Chondrocyte (in vitro differentiated cells): Measurements from ENCODE around the gene IFT122. TPM values are rescaled to one million over a fixed set of nuclear protein-coding genes. Genes with fewer than 3 reads are reported as not detected.

Source experiments
- DNase-seq: peaks from one replicate; pipeline ENCODE4 v3.0.0; 2021; ENCODE audit warnings: mixed read lengths, low spot score
- H3K27ac Mint-ChIP-seq: one replicate; pipeline ENCODE4 v1.8.0; 2021; ENCODE audit warnings: mild to moderate bottlenecking, moderate library complexity, mixed read lengths; ENCODE audit not compliant: unreplicated experiment
- H3K27me3 Mint-ChIP-seq: 2 replicates; pipeline ENCODE4 v1.8.0; 2021; ENCODE audit warnings: low read depth, mixed read lengths
- H3K36me3 Mint-ChIP-seq: 2 replicates; pipeline ENCODE4 v1.8.0; 2021; ENCODE audit warnings: low read depth, mixed read lengths
- H3K4me1 Mint-ChIP-seq: 2 replicates; pipeline ENCODE4 v1.8.0; 2021; ENCODE audit warnings: low read depth, mild to moderate bottlenecking, mixed read lengths
- H3K4me3 Mint-ChIP-seq: one replicate; pipeline ENCODE4 v1.8.0; 2021; ENCODE audit warnings: mild to moderate bottlenecking, moderate library complexity, mixed read lengths; ENCODE audit not compliant: unreplicated experiment
- H3K9me3 Mint-ChIP-seq: 2 replicates; pipeline ENCODE4 v1.8.0; 2021; ENCODE audit warnings: low read depth, mixed read lengths
- total RNA-seq: library from RNA; stranded (reverse); gene quantifications from 3 replicates; pipeline ENCODE4 v1.2.1, GENCODE V29; 2021
- TF ChIP-seq, protein P1 (sequence below): fragments of 200-600 bp; sonication (generic); IDR thresholded peaks from 2 replicates; pipeline ENCODE4 v1.5.0; 2021; ENCODE audit warnings: antibody characterized with exemption, mild to moderate bottlenecking, moderate library complexity

The IFT122 gene
- total RNA-seq, 1 donor from 2014 or later, result 16.2 TPM

DNA sequence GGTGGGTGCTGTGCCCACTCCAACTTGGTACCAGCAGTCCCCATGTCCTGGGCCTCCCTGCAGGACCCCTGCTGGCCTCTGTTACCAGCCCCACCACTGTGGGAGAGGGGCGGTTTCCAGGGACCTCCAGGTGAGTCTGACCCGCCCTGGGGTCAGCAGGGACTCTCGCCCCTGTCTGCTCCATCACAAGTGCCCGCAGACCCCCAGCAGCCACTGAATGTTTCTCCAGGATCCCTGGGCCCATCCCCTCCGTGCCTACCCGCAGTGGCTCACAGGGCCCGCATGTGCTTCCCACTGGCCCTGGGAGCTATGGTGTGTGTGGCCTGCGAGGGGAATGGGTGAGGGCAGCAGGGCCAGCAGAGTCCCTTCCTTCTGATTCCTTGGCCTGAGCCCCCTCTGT, 78.6 kb downstream of the IFT122 start:
- H3K4me1 Mint-ChIP-seq, result peaks cover 3% of the 10 kb centered on the region
- H3K9me3 Mint-ChIP-seq, result no peaks in the 10 kb centered on the region
- no peak for DNase-seq
- no peak overlapping the region for H3K27ac Mint-ChIP-seq
- H3K36me3 Mint-ChIP-seq, result peaks cover 12% of the 10 kb centered on the region
- TF ChIP-seq, protein P1, sequence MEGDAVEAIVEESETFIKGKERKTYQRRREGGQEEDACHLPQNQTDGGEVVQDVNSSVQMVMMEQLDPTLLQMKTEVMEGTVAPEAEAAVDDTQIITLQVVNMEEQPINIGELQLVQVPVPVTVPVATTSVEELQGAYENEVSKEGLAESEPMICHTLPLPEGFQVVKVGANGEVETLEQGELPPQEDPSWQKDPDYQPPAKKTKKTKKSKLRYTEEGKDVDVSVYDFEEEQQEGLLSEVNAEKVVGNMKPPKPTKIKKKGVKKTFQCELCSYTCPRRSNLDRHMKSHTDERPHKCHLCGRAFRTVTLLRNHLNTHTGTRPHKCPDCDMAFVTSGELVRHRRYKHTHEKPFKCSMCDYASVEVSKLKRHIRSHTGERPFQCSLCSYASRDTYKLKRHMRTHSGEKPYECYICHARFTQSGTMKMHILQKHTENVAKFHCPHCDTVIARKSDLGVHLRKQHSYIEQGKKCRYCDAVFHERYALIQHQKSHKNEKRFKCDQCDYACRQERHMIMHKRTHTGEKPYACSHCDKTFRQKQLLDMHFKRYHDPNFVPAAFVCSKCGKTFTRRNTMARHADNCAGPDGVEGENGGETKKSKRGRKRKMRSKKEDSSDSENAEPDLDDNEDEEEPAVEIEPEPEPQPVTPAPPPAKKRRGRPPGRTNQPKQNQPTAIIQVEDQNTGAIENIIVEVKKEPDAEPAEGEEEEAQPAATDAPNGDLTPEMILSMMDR, result no peak
- H3K27me3 Mint-ChIP-seq, result no peaks in the 10 kb centered on the region
- no peak overlapping the region for H3K4me3 Mint-ChIP-seq

DNA sequence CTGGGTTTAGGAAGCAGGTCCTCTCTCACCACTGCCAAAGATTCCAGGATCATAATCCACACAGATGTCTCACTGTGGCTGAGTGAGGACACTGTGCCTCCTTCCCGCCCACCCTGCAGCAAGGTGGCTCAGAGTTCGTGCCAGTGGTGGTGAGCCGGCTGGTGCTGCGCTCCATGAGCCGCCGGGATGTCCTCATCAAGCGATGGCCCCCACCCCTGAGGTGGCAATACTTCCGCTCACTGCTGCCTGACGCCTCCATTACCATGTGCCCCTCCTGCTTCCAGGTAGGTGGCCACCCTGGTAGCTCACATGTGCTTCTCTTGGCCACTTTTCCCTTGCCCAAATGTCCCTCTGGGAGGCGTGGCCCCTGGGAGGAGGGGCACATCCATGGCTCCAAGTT, 79.4 kb downstream of the IFT122 start:
- Mint-ChIP-seq H3K27ac (no peak overlapping the region), H3K27me3 (no peaks in the 10 kb centered on the region), H3K4me1 (peaks cover 3% of the 10 kb centered on the region), H3K36me3 (peaks cover 10% of the 10 kb centered on the region), H3K9me3 (no peaks in the 10 kb centered on the region), H3K4me3 (no peak overlapping the region)
- TF ChIP-seq, protein P1, result no peak
- no peak for DNase-seq

DNA sequence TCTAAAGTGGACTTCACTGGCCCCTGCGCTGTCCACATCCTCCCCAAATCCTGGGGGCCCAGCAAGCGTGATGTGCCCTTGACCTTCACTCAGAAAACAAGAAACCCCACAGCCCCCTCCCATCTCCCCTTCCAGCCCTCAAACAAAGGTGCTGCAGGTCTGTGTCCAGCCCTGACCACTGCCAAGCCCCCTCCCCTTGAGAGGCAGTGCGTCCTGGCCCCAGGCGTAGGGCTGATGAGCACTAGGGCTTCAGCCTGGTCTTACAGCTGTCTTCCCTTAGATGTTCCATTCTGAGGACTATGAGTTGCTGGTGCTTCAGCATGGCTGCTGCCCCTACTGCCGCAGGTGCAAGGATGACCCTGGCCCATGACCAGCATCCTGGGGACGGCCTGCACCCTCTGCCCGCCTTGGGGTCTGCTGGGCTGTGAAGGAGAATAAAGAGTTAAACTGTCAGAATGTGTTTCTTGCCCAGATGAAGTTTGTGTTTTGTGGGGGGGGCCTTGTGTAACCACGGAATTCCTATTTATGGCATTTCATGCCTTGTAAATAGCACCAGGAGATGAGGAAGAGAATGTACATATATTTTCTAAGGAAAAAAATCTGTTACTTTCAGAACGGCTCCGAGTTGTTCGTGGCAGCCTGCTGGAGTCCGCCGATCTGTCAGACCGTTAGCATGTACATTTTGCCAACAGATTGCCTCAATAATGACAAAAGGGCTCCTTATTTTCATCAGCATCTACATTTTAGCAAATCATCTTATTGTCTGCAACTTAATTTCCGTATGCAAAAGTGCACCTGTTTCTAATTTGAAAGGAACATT, 80.1 kb downstream of the IFT122 start:
- no peaks in the 10 kb centered on the region for H3K9me3 Mint-ChIP-seq
- peaks cover 3% of the 10 kb centered on the region for H3K4me1 Mint-ChIP-seq
- TF ChIP-seq, protein P1, result no peak
- H3K4me3 Mint-ChIP-seq, result no peak overlapping the region
- H3K27me3 Mint-ChIP-seq, result no peaks in the 10 kb centered on the region
- no peak for DNase-seq
- peaks cover 10% of the 10 kb centered on the region for H3K36me3 Mint-ChIP-seq
- no peak overlapping the region for H3K27ac Mint-ChIP-seq

DNA sequence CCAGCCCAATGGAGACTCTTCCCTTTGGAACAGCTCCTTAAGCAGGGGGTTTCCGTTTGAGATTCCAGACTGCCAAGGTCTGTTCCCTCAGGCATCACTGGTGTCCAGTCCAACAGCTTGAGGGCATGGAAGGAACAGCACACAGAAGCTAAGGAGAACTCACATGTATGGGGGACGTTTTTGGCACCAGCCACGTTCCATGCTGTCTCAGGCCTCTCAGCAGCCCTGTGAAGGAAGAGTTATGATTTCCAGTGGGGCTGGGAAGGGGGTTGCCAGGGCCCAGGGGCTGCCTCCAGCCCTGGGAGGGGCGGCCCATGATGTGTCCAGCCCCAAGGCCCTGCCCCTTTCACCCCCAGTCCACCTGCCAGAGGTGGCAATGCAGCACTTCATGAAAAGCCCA, 80.9 kb downstream of the IFT122 start:
- H3K27ac Mint-ChIP-seq, result no peak overlapping the region
- TF ChIP-seq, protein P1, result no peak
- H3K9me3 Mint-ChIP-seq, result no peaks in the 10 kb centered on the region
- H3K36me3 Mint-ChIP-seq, result peaks cover 8% of the 10 kb centered on the region
- DNase-seq, result no peak
- peaks cover 3% of the 10 kb centered on the region for H3K4me1 Mint-ChIP-seq
- H3K4me3 Mint-ChIP-seq, result no peak overlapping the region
- H3K27me3 Mint-ChIP-seq, result no peaks in the 10 kb centered on the region

DNA sequence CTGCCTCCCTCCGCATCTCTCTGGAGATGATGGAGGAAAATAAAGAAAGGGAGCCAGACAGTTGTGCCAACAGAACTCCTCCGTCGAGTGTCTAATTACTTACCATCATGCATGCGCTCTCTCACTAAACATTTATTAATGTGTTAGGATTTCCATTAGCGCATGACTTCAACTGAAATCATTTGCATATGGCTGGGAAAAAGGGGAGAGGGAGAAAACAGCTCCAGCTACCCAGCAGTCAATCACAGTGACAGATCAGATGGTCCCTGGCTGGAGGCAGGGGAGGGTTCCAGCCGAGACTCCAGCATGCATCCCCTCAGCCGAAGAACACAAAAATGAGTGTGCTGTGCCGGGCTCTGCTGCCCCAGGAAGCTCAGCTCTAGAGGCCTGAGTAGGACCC, 81.6 kb downstream of the IFT122 start:
- Mint-ChIP-seq H3K4me1 (peaks cover 3% of the 10 kb centered on the region), H3K9me3 (no peaks in the 10 kb centered on the region), H3K27ac (no peak overlapping the region), H3K27me3 (no peaks in the 10 kb centered on the region), H3K36me3 (peaks cover 5% of the 10 kb centered on the region), H3K4me3 (no peak overlapping the region)
- DNase-seq, result no peak
- TF ChIP-seq, protein P1, result no peak
